Measurements from ENCODE around the gene ABCA2.
"Not testable (repeated sequence)": the region's sequence is repeated elsewhere in the genome, so short reads cannot be mapped to it uniquely, and the experiment has no call there.

The ABCA2 gene

DNA sequence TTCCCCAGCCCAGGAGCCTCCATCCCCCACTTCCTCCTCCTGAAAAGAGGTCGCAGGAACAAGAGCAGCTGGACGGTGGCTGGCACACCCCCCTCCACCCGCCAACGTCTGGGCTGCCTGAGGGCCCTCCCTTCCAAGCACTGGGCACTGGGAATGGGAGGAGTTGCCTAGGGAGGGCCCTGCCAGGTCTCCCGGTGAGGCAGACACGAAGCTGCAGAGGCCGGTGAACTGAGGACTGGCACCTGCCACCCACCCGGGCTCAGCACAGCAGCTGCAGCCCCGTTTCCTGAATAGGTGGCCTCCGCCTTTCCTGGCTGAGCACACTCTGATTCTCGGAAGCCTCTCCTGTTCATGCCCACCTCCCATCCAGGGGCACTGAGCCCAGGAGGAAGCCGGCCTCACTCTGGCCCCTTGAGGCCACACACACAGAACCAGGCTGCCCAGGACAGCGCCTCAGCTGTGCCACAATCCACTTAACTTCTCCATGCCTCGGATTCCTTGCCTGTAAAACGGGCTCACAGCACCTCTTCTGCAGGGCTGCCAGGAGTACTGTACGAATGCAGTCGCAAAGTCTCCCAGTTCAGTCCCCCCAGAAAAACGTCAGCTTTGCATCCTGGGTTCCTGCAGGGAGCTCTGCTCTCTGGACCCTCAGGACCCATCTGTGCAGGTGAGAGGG lies 16.6 kb upstream of the ABCA2 start:
- no peak for DNase-seq

DNA sequence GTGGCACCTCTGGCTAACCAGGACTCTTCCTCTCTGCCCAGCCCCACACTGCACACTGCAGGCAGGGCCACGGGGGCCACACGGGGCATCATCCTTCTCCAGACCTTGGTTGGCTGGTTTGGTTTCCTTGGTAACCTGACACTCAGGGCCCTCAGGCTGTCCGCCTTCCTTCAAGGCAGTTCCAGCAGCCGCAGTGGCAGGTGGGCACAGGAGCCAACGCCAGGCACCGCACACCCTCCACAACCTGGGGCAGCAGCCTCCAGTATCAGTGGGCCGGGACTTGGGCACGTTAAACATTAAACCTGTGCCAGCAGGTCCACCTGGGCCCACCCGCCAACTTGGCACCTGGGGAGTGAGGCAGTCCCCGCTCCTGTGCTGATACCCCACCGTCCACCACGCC lies 16.0 kb upstream of the ABCA2 start:
- no peak for DNase-seq

DNA sequence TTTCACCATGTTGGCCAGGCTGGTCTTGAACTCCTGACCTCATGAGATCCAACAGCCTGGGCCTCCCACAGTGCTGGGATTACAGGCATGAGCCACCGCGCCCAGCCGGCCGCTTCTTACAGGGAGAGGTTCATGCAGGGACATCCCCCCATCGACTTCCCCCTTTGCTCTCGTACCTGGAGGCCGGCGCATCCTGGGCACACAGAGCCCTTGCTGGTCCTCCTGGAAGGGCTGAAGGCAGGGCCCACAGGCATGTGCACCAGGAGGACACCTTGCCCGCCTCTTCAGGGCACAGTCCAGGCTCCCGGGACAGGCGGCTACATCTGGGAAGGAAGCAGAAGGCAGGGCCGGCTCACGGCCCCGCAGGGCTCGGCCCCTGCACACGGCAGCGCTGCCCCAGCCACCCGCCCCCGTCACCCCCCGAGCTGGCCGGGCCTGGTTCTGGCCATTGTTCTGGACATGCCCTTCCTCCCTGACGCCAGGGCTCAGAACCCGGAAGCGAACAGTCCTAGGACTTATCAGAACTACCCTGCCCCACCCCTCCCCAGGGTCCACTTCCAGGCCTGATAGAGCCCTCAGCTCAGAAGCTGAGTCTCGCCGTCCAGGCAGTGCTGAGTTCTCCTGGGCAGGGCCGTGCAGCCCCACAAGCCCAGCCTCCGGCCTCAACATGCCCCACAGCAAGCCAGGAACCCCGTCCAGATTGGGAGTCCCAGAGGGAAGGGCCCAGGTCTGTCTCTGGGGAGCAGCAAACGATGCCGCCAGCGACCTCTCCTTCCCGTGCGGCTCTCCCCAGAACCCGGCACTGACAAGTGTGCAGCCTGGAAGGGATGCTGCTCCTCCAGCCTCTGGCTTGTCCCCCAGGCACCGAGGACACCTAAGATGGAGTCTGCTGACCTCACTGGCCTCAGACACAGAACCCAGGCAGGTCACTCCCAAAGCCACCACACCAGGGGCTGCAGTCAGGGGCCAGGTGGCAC lies 15.0 kb upstream of the ABCA2 start:
- no peak for DNase-seq

DNA sequence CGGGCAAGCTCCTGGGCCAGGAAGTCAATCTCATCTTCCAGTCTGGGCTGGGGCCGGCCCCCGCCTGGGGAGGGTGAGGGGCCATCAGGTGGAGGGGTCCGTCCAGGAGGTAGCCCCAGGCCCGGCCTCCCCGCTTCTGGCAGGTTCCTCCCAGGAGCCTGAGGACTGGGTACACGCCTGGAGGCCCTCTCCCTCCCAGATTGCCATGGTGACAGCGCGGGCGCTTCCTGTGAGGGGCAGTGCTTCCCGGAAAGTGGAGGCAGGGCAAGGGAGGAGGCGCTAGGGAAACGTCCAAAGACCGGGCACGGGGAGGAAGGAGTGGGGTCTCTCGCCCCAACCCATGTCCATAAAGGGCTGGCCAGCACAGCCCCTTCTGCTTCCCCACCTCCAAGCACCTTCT lies 13.1 kb upstream of the ABCA2 start:
- no peak for DNase-seq

DNA sequence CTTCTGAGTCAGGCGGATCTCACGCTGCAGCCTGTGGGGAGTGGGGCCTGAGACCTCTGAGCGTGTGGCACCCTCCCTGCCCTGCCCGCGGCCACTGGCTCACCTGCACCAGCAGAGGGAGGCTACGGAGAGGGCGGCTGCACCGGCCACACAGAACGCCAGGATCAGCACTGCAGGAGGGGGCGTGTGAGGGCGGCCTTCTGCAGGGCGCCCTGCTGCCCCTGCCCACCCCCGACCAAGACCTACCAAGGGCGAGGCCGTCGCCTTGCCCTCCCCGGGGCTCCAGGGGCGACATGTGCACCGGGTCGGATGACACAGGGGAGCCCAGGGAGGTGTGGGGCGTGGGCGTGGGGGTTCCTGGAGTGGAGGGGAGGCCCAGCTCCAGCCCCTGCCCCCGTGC lies 12.5 kb upstream of the ABCA2 start:
- no peak for DNase-seq

DNA sequence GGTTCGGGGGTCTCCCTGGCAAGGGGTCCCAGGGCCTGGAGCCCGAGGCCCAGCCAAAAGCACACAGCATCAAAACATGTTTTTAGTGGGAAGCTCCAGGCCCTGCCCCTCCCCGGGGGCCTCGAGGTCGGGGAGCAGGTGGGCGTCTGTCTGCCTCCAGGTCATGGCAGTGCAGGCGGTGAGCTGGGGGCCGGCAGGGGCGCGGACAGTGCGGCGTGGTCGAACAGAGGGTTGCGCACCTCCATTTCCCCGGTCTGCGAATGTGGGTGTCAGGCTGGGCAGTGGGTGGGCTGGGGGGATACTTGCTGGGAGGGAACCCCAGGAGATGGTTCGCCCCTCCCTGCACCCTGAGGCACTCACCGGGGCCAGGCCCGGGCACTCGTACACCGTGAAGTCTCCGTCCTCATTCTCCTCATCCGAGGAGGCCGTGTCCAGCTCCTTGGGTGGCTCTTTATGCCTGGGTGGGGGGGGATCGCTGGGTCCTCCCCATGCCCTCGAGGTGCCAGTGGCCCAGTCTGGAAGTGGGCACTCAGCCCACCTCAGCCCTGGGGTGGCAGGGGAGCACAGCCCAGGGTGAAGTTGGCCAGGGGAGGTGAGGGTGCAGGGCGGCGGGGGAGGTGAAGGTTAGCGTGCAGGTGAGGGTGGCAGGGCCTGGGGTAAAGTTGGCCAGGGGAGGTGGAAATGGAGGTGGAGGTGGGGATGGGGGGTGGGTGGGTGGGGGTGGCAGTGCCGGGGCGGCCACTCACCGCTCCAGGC lies 11.8 kb upstream of the ABCA2 start:
- no peak for DNase-seq

DNA sequence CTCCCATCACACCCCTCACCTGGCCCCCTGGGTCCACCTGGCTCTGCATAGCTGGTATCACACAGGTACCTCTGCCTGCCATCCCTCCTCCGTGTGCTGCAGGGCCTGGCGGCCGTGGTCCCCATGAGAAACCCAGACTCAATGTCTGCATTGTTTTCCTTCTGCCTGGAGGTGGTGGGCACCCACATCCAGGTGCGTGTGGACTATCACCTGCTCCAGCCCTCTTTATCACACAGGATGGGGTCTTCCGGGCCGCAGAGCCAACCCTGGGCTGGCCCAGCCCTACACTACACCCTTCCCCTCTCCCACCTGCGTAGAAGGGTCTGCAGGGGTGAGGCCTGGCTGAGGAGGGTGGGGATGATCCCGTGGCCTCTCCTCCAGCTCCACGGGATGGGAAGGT lies 10.9 kb upstream of the ABCA2 start:
- no peak for DNase-seq

DNA sequence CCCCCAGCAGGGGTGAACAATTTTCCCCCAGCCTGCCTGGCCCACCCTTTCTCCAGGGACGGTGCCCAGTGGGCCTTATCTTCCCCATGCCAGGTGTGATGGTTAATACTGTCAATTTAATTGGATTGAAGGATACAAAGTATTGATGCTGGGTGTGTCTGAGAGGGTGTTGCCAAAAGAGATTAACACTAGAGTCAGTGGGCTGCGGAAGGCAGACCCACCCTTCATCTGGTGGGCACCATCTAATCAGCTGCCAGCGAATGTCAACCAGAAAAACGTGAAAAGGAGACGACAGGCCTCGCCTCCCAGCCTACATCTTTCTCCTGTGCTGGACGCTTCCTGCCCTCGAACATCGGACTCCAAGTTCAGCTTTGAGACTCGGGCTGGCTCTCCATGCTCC lies 9.4 kb upstream of the ABCA2 start:
- DNase-seq: no peak

DNA sequence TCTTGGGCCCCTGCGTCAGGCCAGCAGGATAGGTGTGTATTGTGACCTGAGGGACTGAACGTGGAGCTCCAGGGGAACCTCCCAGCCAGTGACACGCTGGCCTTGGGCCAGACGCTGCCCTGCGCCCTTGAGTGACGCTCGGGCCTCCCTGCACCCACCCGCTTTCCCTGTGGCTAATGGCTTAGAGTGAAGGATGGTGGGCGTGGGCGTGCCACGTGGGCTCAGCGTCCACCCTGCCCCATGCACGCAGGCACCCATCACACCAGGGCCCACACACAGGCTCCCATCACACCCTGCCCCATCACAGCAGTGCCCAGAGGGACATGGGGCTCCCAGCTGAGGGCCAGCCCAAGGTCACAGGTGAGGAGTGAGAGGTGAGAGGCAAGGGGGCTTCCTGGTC lies 9.0 kb upstream of the ABCA2 start:
- no peak for DNase-seq

DNA sequence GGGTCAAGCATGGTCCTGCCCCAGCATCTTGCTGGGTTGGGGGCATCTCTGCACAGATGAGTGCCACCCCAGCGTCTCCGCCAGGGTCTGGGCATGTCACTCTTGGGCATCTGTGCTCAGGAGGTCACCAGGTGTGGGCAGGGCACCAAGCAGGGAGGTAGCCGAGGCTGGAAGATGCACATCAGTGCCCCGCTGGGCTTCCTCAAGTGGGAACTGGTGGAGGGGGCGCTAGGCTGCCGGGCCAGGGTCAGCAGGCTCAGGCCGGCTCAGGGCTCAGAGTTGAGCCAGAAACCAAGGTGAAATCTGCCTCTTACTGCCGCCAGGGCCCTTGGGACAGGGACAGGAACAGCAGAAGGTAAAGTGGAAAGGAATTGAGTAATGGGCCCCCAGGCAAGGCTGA lies 7.9 kb upstream of the ABCA2 start:
- DNase-seq: no peak

DNA sequence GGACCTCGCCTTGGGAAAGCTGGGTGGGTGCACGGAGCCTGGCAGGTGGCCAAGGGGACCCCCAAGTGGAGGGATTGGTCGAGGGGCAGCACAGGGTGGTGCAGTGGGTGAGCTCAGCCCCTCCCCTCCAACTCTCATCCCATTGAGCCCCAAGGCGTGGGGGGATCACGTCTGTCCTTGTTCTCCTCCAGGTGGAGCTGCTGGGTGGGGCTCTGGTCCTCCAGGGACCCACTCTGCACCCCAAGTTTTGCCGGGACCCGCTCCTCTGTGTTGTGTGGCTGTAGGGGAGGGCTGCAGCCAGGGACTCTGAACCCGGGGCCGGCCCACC lies 7.4 kb upstream of the ABCA2 start:
- no peak for DNase-seq

DNA sequence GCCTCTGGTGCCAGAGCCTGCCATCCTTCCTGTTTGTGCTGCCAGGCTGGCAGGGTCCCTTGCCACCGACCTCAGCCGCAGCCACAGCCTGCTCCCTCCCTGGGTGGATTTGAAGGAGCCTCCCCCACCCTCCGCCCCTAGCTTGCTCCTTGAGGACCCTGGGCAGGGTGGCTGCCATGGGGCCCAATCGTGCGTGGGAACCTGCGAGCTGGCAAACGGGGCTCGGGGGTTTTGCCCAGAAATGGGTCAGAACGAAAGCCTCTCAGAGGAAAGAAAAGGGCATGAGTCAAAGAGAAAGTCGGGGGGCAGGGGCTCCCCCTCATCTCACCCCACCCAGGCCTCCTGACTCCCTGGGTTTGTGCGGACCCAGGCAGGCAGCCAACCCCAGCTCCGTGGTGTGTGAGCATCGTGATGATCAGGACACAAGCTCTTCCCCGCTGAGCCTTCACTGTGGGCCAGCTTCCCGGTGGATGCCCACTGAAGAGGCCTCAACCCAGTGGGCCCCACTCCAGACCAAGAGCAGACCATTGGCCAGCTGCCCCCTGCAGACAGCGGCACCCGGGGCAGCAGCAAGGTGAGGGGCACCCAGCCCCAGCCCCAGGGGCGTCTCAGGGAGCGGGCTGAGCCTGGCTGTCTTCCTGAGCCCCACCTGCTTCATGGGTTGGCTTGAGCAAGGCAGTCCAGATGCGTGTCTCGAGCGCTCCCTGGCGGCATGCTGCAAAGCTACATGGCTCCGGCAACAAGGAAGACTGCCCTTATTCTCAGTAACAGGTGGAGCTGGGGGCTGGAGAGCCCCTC lies 6.9 kb upstream of the ABCA2 start:
- peak; percentile 65 for DNase-seq

DNA sequence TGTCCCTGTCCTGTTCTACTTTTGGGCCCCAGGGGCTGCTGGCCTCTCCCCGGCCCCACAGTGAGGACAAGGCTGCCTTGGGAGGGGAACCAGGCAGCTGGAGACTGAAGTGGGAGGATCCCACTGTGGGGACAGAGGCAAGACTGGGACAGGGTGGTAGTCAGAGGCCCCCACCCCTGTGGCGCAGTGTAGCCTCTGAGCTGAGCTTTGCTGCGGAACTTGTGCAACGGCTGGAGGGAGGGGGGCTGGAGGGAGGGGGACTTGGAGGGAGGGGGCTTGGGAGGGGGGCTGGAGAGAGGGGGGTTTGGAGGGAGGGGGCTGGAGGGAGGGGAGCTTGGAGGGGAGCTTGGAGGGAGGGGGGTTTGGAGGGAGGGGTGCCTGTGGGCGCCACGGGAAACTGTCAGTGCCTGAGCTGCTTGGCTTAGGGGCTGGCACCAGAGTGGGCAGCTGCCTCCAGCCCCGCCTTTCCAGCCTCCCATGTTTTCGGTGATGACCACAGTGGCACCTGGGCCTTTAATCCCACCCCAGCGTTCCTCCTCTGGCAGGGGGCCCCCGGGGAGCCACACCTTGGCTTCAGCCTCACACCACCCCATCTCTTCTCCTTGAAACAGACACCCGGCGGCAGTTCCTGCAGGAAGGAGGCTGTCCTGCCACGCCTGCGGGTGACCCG lies 6.1 kb upstream of the ABCA2 start:
- no peak for DNase-seq

DNA sequence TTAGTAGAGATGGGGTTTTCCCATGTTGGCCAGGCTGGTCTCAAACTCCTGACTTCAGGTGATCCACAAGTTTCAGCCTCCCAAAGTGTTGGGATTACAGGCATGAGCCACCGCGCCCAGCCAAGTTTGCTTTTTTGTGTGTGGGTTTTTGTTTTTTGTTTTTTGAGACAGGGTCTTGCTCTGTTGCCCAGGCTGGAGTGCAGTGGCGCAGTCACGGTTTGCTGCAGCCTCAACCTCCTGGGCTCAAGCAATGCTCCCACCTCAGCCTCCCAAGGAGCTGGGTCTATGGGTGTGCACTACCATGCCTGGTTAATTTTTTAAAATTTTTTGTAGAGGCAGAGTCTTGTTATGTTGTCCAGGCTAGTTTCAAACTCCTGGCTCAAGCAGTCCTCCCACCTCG lies 5.4 kb upstream of the ABCA2 start:
- DNase-seq: not testable (repeated sequence)

DNA sequence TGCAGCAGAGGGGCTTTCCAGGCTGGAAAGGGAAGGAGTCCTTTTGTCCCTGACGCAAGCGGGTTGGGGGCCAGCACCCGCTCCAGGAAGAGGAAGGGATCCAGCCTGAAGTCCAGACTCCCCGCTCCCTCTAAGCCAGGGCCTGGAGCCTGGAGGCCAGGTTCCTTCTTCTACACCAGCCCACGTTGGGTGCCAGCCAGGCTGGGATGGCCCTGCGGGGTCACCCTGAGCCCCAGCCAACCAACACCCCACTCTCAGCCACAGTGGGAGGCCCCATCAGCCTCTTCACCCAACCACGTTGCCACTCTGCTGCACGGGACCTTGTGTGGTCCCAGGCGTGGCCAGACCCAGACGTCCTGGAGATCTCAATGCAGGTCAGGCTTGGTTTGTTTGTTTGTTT lies 4.8 kb upstream of the ABCA2 start:
- no peak for DNase-seq

DNA sequence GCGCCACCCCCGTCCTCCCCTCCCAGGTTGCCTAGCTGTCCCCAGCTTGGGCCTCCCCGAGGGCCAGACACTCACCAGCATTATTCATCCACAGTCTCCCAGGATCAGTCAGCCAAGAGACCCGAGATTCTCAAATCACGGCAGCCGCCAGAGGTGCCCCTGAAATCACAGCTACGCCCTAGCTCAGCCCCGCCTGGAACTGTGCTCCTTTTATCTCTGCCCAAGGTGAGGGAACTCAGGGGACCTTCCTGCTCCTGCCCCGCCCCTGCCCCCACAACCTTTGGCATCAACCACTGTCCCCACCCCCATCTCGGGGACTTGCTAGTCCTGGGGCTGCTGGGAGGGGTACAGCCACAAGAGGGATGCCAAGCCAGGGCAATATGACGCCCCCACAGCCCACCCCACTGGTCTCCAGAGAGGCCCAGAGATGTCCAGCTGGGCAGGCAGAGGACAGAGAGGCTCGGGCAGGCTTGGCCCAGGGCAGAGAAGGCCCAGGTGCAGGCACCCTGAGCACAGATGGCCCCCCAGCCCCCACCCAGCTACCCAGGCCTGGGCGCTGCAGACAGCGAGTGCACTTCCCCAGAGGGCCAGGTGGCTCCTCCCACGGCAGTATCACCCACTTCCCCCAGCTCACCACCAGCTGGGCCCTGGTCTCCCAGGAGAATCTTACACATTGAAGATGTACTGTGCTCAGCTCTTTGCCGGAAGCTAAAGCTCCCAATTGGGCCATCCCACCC lies 4.0 kb upstream of the ABCA2 start, which contains the start of gene FUT7:
TSS of gene FUT7 (minus strand) at position 185 of the 737 bp plus-strand sequence. CDS start at position 88, 97 bp downstream.
- no peak for DNase-seq

DNA sequence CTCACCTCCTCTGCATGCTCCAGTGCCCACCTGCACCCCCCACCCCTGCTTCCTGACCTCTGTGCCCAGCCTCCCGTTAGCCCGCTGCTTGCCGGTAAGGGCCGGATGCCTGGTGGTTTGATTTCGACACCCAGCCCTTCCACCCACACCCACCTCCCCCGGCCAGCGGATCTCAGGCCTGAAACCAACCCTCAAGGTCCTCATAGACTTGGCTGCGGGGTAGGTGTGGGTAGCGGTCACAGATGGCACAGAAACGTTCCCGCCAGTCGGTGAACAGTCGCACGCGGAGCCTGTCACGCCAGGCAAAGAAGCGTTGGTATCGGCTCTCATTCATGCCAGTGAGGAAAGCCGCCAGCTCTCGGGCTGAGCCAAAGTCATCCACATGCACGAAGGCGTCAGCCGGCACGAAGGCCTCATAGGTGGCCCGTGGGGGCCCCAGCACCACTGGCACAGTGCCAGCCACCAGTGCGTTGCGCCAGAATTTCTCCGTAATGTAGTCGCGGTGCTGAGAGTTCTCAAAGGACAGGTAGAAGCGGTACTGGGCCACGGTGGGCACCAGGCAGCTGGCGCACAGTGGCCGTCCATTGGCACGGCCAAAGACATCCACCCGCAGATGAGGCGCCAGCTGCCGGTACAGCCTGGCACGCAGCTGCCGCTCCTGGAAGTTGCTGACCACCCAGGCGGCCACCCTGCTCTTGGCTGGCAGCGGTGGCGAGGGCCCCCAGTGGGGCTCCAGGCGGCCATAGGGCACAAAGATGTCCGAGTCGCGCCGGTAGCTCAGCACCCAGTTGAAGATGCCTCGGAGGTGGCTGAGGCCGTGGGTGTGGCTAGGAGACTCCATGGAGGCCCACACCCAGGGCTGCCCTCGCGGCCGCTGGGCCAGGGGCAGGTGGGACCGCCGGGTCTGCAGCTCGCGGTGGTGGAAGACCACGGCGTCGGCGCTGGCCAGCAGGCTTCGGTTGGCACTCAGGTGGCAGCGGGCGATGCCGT lies 2.8 kb upstream of the ABCA2 start:
- no peak for DNase-seq

DNA sequence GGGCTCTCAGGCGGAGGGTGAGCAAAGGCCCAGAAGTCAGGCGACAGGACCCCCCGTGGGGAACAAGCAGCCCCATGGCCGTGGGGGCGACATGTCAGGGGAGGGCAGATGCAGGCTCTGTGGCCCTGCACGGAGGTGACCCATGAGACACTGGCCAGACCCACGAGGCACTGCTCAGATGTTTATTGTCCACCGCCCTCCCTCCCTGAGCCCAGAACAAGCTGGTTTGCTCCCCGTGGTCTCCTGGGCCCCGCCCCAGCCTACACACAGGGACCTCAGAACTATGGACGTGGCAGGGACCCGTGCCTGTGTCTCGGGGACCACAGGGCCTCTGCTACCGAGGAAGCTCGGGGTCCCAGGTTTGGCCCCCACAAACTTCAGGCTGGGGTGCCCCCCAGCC lies 2.0 kb upstream of the ABCA2 start:
- no peak for DNase-seq

DNA sequence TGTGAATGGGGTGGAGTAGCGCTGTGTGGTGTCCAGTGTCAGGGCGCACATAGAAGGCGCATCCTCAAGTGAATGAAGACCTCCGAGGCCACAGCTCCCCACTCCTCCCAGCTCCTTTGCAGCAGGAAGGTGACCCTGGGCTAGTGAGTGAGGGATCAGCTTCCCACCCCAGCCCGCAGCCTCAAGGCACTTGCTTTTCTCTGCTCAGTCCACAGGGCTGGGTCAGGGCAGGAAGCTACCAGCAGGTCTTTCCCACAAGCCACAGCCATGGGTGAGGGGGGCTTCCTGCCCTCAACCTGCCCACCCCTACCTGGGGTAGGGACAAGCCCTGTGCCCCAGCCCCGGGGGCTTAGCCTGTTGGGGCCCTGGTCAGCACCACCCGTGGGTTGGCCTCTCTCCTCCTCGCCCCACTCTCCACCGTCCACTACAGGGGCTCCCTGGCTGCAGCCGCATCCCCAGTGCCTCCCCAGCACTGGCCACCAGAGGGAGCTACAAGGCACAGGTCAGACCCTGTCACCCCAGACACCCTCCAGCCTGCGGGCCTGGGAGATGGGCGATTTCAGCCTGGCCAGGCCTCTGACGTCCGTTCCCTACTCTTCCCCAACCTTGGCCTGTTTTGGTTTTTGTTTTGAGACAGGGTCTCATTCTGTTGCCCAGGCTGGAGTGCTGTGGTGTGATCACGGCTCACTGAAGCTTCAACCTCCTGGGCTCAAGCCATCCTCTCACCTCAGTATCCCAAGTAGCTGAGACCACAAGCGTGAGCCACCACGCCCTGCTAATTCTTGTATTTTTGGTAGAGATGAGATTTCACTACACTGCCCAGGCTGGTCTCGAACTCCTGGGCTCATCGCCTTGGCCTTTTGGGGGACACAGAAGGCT lies 1.3 kb upstream of the ABCA2 start:
- no peak for DNase-seq

Data from SHP77 treated with DMSO at 0.1 percent for 48 hours (cell line).